Kidney capillary endothelial cell (primary cell): Measurements from ENCODE around the gene FOXRED1.
"Not testable (repeated sequence)": the region's sequence is repeated elsewhere in the genome, so short reads cannot be mapped to it uniquely, and the experiment has no call there.

Experiments
- DNase-seq: peaks from one replicate; pipeline ENCODE4 v3.0.0-alpha.2; 2018; ENCODE audit warnings: low spot score

The FOXRED1 gene

DNA sequence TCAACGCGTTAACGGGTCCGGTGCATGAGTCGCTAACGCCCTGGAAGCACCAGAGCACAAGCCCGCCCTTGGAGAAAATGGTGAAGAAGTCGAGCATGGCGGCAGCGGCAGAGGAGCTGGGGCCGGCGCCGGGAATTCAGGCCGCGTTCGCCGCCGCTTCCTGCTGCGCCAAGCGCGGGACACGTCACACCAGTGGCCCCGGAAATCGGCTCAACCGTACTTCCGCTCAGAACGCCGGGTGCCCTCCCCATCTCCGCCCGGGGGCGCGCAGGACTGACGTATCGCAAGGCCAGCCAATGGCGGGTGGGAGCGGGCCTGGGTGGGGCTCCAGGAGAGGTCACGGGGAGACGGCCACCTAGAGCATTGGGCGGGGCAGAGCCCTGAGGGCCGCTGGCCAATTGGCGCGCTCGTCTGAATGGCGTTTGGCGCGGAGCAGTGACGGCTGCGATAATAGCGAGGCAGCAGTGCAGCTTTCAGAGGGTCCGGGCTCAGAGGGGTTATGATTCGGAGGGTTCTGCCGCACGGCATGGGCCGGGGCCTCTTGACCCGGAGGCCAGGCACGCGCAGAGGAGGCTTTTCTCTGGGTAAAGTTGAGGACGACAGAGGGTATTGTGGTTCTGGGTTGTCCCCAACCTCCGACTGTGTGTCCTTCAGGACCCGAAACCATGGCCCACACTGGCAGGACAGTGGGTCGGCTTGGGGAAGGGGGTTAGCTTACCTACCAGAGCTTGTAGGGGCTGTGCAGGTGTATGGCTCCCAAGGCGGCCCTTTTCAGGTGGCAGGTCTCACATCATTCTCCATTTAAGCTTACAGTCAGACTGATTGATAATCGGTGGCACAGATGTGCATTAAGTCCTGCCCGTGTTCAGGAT, at the start of gene FOXRED1, which contains the start of gene SRPRA:
TSS of gene FOXRED1 (plus strand) at position 447 of the 872 bp plus-strand sequence. CDS start at position 500, 53 bp downstream.
TSS of gene SRPRA (minus strand) at position 188 of the 872 bp plus-strand sequence. CDS start at position 97, 91 bp downstream.
- peak; percentile 98 for DNase-seq

DNA sequence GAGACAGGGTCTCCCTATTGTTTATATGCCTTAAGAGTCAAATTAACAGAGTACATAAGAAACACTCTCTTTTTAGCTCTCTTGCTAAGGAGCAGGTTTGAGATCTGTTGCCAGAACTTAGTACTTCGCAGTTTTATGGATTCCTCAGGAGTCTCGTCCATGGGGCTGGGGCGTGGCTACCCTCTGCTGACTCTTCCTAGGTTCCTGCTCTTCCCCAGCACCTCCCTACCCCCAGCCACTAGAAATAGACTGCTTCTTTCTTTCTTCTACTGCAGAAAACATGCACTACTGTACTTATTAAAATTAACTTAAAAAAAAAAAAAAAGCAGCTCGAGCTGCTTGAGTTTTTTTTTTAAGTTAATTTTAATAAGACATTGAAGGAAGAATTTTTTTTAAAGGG, 49.4 kb upstream of the FOXRED1 start:
- no peak for DNase-seq

DNA sequence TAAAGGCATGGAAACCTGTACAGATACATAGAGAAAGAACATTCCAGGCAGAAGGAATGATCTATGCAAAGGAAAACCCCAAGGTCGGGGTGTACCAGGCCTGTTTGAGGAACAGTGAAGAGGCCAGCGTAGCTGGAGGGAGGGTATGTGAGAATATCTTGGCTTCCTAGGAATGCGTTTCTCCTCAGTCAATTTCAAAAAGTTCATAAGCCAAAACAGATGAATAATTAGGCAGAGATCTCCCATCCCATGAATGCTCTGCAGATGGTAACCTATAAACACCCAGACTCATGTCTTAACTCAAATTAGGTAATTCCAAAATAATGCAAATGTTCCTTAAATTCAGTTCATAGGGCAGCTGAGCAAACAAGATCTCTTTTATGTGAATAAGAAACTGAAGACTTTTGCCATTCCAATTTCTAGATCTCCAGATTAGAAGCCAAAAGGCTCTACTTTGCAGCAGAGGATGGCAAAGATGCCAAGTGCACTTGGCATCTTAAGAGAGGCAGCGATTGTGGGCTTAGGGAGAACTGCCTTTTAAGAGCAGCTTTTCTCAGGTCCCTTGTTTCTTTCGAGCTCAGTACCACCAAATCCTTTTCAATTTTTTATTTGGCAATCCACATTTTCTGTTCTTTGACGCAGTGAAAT, 44.2 kb upstream of the FOXRED1 start:
- no peak for DNase-seq

DNA sequence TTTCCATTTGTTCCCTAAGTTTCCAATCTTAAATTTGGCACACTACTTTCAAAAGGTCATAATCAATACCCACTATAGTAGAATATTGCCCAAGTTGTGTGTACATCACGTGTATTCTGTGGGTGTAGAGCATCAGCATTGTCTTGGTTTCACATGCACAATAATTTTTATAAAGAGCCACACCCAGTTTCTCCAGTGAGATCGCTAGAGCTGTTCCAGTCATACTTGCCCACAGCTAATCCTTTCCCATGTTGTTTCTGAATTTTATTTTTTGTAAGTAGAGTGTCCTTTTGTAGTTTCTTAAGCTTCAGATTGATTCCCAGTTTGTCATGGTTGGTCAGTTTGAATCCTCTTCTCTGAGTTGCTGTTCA, 43.7 kb upstream of the FOXRED1 start:
- DNase-seq, result no peak

DNA sequence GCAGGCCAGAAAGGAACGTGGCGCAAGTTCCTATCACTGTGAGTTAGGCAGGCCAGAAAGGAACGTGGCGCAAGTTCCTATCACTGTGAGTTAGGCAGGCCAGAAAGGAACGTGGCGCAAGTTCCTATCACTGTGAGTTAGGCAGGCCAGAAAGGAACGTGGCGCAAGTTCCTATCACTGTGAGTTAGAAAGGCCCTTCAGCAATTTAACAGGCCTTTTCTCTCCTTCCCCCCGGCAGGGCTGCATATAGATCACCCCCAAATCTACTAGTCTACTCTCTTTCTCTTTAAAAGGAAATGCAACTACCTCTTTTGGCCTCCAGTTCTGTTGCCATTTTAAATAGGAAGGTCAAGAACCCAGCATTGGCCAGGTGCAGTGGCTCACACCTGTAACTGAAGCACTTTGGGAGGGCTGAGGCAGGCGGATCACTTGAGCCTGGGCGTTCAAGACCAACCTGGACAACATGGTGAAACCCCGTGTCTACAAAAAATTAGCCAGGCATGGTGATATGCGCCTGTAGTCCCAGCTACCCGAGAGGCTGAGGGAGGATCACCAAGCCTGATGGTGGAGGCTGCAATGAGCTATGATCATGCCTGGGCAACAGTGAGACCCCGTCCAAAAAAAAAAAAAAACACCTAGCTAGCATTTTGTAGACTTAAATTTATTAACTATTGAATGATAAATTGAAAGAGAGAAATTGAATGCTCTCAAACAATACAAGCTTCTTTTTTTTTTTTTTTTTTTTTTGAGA, 42.4 kb upstream of the FOXRED1 start:
- no peak for DNase-seq

DNA sequence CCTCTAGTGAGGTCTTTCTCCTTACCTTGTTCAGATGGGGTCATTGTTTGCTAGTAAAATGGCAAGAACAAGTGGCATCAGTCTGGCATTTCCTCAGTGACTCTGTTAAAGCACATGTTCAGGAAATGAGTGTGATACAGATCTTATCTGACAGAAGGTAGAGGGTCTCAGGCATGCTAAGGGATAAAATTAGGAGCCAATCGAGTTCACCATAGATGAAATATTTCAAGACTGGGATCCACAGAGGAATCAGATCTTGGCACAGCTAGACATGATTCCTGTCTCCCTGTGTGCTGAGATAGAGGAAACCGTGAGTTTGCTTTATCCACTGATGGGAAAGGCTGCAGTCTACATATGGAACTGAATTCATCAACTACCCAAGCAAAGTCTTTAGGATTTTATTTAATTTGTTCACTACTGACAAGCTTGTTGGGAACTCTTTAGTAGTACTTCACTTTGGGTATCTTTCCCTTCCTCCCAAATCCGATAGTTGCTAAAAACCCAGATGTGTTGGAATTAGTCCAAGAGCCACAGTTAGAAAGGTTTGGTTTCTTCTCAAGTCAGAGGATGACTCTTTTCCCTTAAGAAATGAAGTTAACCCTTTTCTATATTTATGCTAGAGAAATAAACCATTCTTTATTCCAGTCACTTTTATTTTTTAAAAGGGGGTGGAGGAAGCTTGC, 39.0 kb upstream of the FOXRED1 start:
- peak; percentile 77 for DNase-seq

DNA sequence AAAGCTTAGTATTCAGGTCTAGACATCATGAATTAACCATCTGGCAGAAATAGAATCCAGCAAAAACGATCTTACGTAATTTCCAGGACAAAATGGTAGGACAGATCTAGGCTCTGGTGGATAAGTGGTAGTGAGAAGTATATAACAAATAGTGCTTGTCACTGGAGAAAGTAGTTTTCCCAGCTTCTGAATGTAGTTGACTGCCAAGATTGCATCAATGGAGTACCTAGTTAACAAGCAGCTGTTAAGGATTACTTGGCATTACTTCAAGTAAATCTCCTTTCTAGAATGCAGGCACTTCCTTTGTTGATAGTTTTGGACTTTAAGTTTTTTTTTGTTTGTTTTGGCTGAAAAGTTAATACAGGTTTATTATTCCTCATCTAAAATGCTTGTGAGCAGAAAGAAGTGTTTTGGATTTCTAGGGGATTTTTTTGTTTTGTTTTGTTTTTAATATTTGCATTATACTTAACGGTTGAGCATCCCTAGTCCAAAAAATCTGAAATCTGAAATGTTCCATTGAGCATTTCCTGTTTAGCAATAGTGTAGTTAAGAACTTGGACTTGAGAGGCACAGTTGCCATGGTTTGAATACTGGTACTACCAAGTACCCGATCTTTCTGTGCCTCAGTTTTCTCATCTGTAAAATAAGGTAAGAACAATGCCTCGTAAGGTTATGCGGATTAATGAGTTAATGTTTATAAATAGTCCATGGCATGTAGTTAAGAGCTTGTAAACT, 37.1 kb upstream of the FOXRED1 start:
- DNase-seq, result no peak

DNA sequence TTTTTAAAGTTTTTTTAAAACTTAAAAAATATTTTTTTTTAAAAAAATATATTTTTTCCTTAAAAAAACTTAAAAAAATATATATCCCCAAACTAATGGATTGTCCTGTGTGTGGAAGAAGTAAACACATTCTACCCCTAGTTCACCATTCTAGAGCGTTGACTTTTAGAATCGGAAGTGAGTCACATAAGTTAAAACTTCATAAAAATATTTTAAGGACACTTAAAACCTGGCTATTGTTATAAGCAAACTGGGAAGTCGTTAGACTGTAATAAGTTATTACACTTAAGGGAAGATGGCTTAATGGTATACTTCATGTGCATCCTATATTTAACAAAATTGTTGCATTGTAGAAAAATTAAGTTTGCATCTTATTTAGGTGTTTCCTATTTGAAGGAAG, 36.3 kb upstream of the FOXRED1 start:
- DNase-seq, result no peak

DNA sequence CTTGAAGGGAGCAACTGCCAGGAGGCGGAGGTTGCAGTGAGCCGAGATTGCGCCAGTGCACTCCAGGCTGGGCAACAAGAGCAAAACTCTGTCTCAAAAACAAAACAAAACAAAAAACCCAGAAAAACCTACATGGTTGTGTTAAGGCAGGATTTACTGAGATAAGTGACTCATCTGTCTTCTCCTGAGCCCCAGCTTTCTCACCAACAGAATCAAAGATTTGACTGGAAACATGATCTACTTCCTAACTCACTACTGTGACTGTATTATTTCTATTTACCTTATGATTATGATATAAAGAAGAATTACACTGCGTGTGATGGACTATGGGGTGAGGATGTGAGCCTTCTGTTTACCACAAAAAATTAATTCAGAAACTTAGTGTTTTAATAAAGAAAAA, 35.6 kb upstream of the FOXRED1 start:
- DNase-seq, result no peak

DNA sequence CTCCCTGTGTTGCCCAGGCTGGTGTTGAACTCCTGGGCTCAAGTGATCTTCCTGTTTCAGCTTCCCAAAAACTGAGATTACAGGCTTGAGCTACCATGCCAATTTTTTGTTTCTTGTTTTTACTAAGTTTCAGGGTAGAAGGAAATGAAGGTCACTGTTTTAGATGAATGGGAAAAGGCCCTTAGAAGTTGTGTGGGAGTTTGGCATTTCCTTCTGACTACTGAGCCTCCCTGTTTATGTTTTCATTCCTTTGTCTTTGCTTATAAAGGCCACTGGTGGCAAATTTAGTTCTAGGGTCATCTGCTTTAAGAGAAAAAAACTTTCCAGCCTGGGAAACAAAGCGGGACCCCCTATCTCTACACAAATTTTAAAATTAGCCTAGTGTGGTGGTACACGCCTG, 22.3 kb upstream of the FOXRED1 start:
- no peak for DNase-seq

DNA sequence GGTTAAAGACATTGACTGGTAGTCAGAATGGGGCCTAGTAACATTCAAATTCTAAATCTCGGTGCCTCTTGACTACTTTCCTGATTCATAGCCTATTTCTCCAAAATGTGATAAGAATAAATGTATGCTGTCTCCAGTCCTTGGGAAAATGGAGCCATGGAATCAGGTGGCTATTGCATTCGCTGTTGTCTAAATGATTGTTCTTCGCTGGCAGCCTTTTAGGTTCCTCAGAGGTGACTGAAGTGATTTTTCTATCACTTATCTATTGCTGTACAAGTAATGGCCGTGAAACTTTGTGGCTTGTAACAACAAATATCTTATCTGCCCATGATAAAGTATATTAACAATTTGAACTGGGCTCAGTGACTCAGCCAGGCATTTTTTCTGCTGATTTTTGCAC, 15.7 kb upstream of the FOXRED1 start:
- DNase-seq, result no peak

DNA sequence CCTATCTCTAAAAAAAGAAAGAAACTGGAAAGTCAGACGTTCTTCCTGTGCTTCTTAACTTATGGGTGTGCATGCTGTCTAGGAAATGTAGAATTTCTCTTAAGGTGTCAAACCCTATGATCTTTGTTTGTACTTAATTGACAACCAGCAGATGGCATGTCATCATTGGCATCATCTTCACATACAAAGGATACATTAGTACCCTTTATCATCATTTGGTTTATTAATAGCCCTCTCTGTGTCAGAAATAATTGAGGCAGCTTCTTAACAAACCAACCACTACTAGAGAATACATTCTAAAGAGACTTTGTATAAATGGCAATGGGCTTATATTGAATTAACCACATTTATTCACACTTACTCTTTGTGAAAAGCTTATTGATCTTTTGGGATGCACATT, 14.1 kb upstream of the FOXRED1 start:
- DNase-seq, result no peak

DNA sequence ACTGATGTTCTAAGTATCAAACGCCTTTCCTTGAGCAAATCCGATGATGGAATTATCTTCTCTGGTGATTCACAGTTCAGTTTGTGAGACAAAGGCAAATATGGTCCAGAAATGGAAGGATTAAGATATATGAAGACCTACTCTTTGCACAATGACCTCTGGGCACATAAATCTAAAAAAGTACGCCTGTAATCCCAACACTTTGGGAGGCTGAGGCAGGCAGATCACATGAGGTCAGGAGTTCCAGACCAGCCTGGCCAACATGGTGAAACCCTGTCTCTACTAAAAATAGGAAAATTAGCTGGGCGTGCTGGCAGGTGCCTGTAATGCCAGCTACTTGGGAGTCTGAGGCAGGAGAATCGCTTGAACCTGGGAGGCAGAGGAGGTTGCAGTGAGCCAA, 13.4 kb upstream of the FOXRED1 start:
- not testable (repeated sequence) for DNase-seq

DNA sequence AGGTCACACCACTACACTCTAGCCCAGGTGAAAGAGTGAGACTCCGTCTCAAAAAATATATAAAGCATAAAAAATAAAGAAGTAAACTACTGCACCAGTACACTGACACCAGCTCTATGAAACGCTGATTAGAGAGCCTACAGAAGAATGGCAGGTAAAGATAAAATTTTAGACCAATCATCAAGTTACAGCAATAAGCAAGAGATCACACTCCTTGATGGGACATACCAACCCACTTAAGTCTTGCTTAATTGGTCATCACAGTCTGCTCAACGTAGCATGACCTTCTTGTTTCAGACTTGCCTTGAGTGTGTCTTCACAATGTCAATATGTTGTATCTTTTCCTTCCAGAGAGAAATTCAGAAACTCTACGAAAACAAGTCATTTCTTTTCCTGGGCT, 12.7 kb upstream of the FOXRED1 start:
- no peak for DNase-seq

DNA sequence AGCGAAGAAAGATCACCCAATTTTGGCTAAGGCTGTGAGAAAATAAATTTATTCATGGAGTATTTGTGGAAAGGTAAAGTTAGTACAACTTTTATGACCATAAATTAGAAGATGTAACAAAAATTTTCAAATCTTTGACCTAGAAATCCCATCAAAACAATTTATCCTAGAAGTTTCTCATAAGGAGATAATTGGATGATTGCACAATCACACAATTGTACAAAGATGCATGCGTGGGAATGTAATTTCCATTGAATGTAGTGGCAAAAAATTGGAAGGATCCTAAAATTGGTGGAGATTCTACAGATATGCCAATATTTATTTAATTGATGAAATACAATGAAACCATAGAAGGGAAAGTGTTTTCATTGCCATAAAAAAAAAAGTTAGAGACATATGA, 11.8 kb upstream of the FOXRED1 start:
- no peak for DNase-seq

DNA sequence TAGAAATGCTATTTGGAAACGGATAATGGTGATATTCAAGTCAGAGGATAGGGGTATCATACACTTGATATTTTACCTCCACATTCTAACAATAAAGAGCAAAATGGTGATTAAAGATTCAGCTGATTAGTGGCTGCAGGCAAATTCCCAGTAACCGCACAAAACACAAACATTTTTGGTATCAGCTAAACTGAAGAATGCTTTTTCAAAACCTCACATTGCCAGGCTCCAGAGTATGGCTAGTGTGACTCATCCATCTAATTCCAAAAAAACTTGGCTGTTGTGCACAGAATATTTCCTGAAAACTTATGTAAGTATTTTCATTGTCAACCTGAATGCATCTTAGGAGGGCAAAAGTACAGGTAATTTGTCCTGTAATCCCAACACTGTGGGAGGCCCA, 11.2 kb upstream of the FOXRED1 start:
- DNase-seq, result no peak

DNA sequence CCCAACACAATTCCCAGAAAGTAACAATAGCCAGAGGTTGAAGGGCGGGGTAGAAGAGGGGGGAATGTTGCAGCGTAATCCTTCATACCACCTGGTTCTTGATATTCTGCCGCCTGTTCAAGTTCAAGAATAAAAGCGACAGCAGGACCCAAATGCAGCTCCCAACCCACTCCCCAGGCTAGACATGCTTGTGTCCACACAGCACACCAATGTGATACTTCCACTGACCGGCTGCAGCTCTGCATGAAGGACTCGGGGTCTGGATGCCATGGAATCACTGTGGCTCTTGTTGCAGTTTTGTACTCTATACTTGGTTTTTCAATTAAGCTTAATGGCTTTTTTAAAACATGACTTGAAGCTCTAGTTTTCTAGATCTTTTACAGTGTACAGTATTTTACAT, 6.7 kb upstream of the FOXRED1 start:
- DNase-seq, result no peak

DNA sequence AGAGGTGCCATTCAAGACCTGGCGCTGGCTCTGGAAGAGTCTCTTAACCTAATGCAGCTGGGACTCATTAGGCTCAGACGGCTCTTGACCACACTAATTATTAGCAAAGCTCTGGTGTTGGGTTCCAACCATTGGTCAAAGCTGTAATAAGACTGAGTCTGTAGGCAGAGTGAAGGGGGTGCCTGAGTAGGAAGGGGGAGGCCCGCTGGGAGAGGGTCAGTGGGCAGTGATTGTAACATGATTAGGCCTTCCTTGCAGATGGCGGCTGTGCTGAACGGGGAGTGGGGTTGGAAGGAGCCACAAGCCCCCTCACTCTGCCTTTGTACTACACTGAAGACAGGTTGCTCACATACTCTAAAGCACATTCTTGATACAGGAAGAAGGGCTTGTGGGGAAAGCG, 5.5 kb upstream of the FOXRED1 start:
- no peak for DNase-seq

DNA sequence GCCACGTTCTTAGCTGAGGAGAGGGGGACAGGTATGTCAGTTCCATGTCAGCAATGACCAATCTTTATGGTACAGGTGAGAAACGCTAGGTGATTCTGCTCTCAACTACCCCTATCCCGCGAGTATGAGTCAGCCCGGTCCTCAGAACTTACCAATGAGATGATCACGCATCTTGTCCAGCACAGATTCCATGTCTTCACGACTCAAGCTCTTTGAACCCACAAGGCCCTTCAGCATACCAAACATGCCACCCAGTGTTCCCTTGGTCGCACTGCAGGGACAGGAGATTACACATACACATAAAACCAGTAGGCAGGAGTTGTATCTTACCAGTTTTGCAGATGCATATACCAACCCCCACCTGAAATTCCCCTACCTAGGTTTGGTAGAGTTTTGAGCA, 3.1 kb upstream of the FOXRED1 start:
- no peak for DNase-seq

DNA sequence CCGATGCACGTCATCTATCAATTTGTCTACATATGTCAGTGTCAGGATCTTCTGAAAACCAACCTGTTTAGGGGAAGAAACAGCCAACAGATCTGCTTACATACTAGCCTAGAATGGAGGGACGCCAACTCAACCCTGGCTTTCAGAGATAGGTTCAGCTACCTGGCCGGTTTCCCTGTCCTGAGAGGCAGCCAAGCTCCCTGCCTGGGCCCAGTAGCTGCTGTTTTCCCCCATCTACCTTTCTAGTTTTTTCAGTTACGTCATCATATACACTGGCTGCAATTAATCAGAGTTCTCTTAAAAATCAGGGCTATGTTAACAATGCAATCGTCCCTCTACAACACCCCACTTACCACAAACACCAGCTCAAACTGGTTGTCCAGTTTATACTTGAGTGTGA, 1.3 kb upstream of the FOXRED1 start:
- DNase-seq, result no peak

DNA sequence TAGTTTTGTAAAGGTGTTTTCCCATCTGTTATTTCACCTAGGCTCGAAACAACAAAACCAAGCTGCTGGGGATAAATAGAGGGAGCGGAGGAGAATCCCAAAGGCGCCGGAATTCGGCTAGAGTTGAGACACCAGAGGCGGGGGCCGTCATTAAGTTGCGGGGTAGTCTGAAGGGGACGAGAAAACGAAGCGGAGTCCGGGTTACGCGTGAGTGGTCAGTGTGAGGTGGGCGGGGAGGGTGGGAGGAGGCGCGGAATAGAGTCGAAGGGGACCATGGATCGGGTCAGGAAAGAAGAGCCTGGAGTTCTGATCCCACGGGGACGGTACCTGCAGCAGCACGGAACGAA, 620 bp upstream of the FOXRED1 start:
- DNase-seq, result peak; percentile 20

DNA sequence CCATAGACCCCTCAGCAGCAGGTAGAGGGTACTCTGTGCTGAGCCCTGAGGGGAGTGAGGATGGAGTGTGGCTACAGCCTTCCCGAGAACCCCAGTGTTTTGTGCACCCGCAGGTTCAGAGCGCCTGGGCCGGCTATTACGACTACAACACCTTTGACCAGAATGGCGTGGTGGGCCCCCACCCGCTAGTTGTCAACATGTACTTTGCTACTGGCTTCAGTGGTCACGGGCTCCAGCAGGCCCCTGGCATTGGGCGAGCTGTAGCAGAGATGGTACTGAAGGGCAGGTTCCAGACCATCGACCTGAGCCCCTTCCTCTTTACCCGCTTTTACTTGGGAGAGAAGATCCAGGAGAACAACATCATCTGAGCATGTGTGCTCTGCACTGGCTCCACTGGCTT, 8.4 kb downstream of the FOXRED1 start:
- no peak for DNase-seq
